PFSK-1 (cell line): ENCODE results near the gene INSYN2B.

Experiments used
- FOXP2 ChIP-seq: optimal IDR thresholded peaks from 2 replicates; pipeline ENCODE3; 2011; ENCODE audit warnings: borderline replicate concordance, control low read depth, inconsistent platforms; ENCODE audit not compliant: insufficient read depth; ENCODE audit errors: extremely low read length, extremely low read depth
- POLR2AphosphoS5 ChIP-seq: IDR thresholded peaks from 2 replicates; pipeline ENCODE4 v1.6.1; 2012; ENCODE audit warnings: low read depth, mild to moderate bottlenecking, control low read depth, low read length, moderate library complexity
- REST ChIP-seq, 2 experiments: IDR thresholded peaks; 2 replicates each; pipeline versions ENCODE4 v1.6.1 to v1.8.0; 2011 to 2012; ENCODE audit warnings: low read depth in 2 of 2, low read length in 2 of 2, control low read depth in 1 of 2, inconsistent platforms in 1 of 2, mild to moderate bottlenecking in 1 of 2, moderate library complexity in 1 of 2; ENCODE audit not compliant: insufficient read depth in 1 of 2
- SIN3A ChIP-seq: IDR thresholded peaks from 2 replicates; pipeline ENCODE4 v1.6.1; 2012; ENCODE audit warnings: mild to moderate bottlenecking, low read length, moderate library complexity, borderline replicate concordance; ENCODE audit not compliant: insufficient read depth
- TAF1 ChIP-seq: IDR thresholded peaks from 2 replicates; pipeline ENCODE4 v1.6.1; 2012; ENCODE audit warnings: low read length, control low read depth, borderline replicate concordance; ENCODE audit not compliant: insufficient read depth

INSYN2B gene

DNA sequence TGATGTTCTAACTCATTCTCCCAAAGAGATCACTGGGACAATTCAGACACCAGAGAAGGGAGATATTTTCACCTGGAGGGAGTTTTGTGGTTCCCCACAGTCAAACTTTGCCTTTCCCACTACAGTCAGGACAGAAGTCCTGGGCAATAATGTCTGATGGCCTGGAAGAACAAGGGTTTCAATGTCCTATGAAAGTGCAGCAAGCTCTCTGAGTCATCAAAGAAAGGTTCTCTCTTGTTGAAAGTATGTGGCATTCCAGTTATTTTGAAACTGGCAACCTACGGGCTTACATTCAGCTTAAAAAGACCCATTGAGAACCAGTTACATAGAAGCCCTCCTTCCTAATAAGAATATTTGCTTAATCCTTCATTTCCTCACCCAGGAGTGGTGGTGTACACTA, 103.9 kb downstream of the INSYN2B start:
- no peak for TF ChIP-seq SIN3A
- TF ChIP-seq FOXP2 = no peak
- TF ChIP-seq REST (IDR thresholded peaks at IDR 0.05; ENCODE audit: insufficient read depth in 1 of 2, low read depth in 2 of 2, low read length in 2 of 2) = no peak
- no peak for TF ChIP-seq TAF1
- TF ChIP-seq POLR2AphosphoS5 = no peak

GRCh38 chr5:169875731-169876130, 104.6 kb downstream of the INSYN2B start:
- TF ChIP-seq FOXP2 = no peak
- no peak for TF ChIP-seq SIN3A
- no peak for TF ChIP-seq POLR2AphosphoS5
- TF ChIP-seq TAF1 = no peak
- no peak for TF ChIP-seq REST (IDR thresholded peaks at IDR 0.05; ENCODE audit: insufficient read depth in 1 of 2, low read depth in 2 of 2, low read length in 2 of 2)

- TF ChIP-seq TAF1 (no peak), FOXP2 (no peak), REST (IDR thresholded peaks at IDR 0.05; ENCODE audit: insufficient read depth in 1 of 2, low read depth in 2 of 2, low read length in 2 of 2) (no peak), SIN3A (no peak), POLR2AphosphoS5 (no peak)
These were observed 105.1 kb downstream of the INSYN2B start for GRCh38 chr5:169875091-169875728.

GRCh38 chr5:169874621-169875020, 105.7 kb downstream of the INSYN2B start:
- TF ChIP-seq POLR2AphosphoS5 = no peak
- no peak for TF ChIP-seq FOXP2
- TF ChIP-seq REST (IDR thresholded peaks at IDR 0.05; ENCODE audit: insufficient read depth in 1 of 2, low read depth in 2 of 2, low read length in 2 of 2) = no peak
- no peak for TF ChIP-seq SIN3A
- no peak for TF ChIP-seq TAF1

DNA sequence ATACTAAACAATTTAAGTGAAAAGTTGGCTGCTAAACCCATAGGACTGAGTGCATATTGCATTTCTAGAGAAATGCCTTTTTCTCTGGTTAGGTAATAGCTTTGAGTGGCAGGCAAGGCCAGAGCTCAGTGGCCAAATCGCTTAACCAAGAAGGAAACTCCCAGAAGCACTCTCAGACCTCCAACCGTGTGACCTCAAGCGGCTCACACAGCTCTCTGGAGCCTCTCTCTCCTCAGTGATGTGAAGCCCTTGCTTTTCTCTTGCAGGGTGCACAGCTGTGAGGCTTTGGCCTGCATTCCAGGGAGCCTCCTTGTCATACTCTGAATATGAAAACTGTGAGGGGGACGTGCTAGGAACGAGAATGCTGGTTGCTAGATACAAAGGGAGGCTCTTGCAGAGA, 106.7 kb downstream of the INSYN2B start:
- no peak for TF ChIP-seq SIN3A
- no peak for TF ChIP-seq FOXP2
- TF ChIP-seq TAF1 = no peak
